Ascending aorta (tissue), 2 donors: Measurements from ENCODE around the gene ANKMY1. TPM values are rescaled to one million over a fixed set of nuclear protein-coding genes. Genes with fewer than 3 reads are reported as not detected.

Experiments
- DNase-seq, 2 donors: peaks; one replicate each; pipeline ENCODE4 v3.0.0-alpha.2; 2019; ENCODE audit warnings: low spot score in 2 of 2
- H3K27ac ChIP-seq, 2 donors: fragments of 200-600 bp; sonication (generic); one replicate each; pipeline ENCODE4 v1.5.1; 2016 to 2017; ENCODE audit warnings: mild to moderate bottlenecking in 1 of 2
- H3K27me3 ChIP-seq: fragments of 200-600 bp; sonication (generic); one replicate; pipeline ENCODE4 v1.5.1; 2017
- H3K36me3 ChIP-seq, 2 donors: fragments of 200-600 bp; sonication (generic); one replicate each; pipeline ENCODE4 v1.5.1; 2016
- H3K4me1 ChIP-seq, 2 donors: fragments of 200-600 bp; sonication (generic); one replicate each; pipeline ENCODE4 v1.5.1; 2016 to 2017; ENCODE audit warnings: mild to moderate bottlenecking in 1 of 2
- H3K4me3 ChIP-seq, 2 donors: fragments of 200-600 bp; sonication (generic); one replicate each; pipeline ENCODE4 v1.5.1; 2016 to 2017; ENCODE audit warnings: mild to moderate bottlenecking in 1 of 2
- H3K9me3 ChIP-seq, 2 donors: fragments of 200-600 bp; sonication (generic); one replicate each; pipeline ENCODE4 v1.5.1; 2016
- CTCF ChIP-seq, 3 experiments: fragments of 200-600 bp in 2 of 3; fragments of 450-650 bp in 1 of 3; sonication (generic) in 2 of 3; IDR thresholded peaks; one replicate each; pipeline ENCODE4 v1.5.1; 2016 to 2019; ENCODE audit warnings: antibody characterized with exemption in 3 of 3, mild to moderate bottlenecking in 1 of 3, moderate library complexity in 1 of 3
- intact Hi-C: fragments of 100-400 bp; cut with DNase I; formaldehyde crosslinking; loops from one replicate; pipeline ENCODE4 v1.15.1; 2023
- total RNA-seq: library from RNA; depleted of rRNA; stranded (reverse); fragments of >200 nt; gene quantifications from one replicate; pipeline ENCODE4 v1.1.0, GENCODE V29; 2016

Gene ANKMY1
- total RNA-seq, 1 donor from 2014 or later = 14.4 TPM

GRCh38 chr2:240520974-240521350 lies 36.8 kb downstream of the ANKMY1 start:
- Histone ChIP-seq H3K27ac (no peak overlapping the region), H3K4me3 (no peak overlapping the region), H3K9me3 (no peaks in the 10 kb centered on the region), H3K27me3 (no peaks in the 10 kb centered on the region), H3K4me1 (peaks cover 0 to 3% of the 10 kb centered on the region in 2 donors), H3K36me3 (peaks cover 0 to 40% of the 10 kb centered on the region in 2 donors)
- intact Hi-C loops = no loop called here
- no peak for TF ChIP-seq CTCF (IDR thresholded peaks at IDR 0.05)
- no peak for DNase-seq

- TF ChIP-seq CTCF (IDR thresholded peaks at IDR 0.05) = no peak
- DNase-seq = peak in 1 of 2 donors; percentile 57
- H3K27ac ChIP-seq = no peak overlapping the region
- H3K36me3 ChIP-seq = peaks cover 0 to 35% of the 10 kb centered on the region in 2 donors
- peak overlapping the region in 1 of 2 donors; percentile 39 for H3K4me3 ChIP-seq
- H3K9me3 ChIP-seq = no peaks in the 10 kb centered on the region
- intact Hi-C loops = no loop called here
- H3K27me3 ChIP-seq = no peaks in the 10 kb centered on the region
- peaks cover 0 to 3% of the 10 kb centered on the region in 2 donors for H3K4me1 ChIP-seq
Observed at GRCh38 chr2:240520130-240520973, 37.4 kb downstream of the ANKMY1 start.

GRCh38 chr2:240519396-240520129 lies 38.2 kb downstream of the ANKMY1 start:
- H3K4me3 ChIP-seq = peak overlapping the region in 1 of 2 donors; percentile 39
- intact Hi-C loops = no loop called here
- DNase-seq = peak in 1 of 2 donors; percentile 48
- H3K27ac ChIP-seq = no peak overlapping the region
- no peaks in the 10 kb centered on the region for H3K27me3 ChIP-seq
- peaks cover 0 to 27% of the 10 kb centered on the region in 2 donors for H3K36me3 ChIP-seq
- no peak for TF ChIP-seq CTCF (IDR thresholded peaks at IDR 0.05)
- peaks cover 0 to 3% of the 10 kb centered on the region in 2 donors for H3K4me1 ChIP-seq
- H3K9me3 ChIP-seq = no peaks in the 10 kb centered on the region

- Histone ChIP-seq H3K27ac (no peak overlapping the region), H3K27me3 (no peaks in the 10 kb centered on the region), H3K36me3 (peaks cover 0 to 23% of the 10 kb centered on the region in 2 donors), H3K9me3 (no peaks in the 10 kb centered on the region), H3K4me1 (peaks cover 0 to 3% of the 10 kb centered on the region in 2 donors), H3K4me3 (no peak overlapping the region)
- intact Hi-C loops = no loop called here
- DNase-seq = peak in 1 of 2 donors; percentile 15
- TF ChIP-seq CTCF (IDR thresholded peaks at IDR 0.05) = no peak
Observed at GRCh38 chr2:240518981-240519380, 38.8 kb downstream of the ANKMY1 start.

GRCh38 chr2:240517342-240517741 lies 40.4 kb downstream of the ANKMY1 start:
- no peaks in the 10 kb centered on the region for H3K9me3 ChIP-seq
- intact Hi-C loops = no loop called here
- DNase-seq = no peak
- no peak overlapping the region for H3K27ac ChIP-seq
- H3K4me1 ChIP-seq = peaks cover 0 to 3% of the 10 kb centered on the region in 2 donors
- no peak overlapping the region for H3K4me3 ChIP-seq
- TF ChIP-seq CTCF (IDR thresholded peaks at IDR 0.05) = no peak
- peaks cover 0 to 10% of the 10 kb centered on the region in 2 donors for H3K36me3 ChIP-seq
- H3K27me3 ChIP-seq = no peaks in the 10 kb centered on the region
